K562 (cell line): ENCODE measurements around the gene ANTKMT. TPM values are rescaled to one million over a fixed set of nuclear protein-coding genes. Genes with fewer than 3 reads are reported as not detected.

Source experiments
- ARID3B ChIP-seq: fragments of 250-450 bp; sonication (Bioruptor Pico); IDR thresholded peaks from 2 replicates; pipeline ENCODE4 v1.4.0; 2020; ENCODE audit warnings: borderline replicate concordance
- HDAC1 ChIP-seq, 2 experiments: fragments of 450-650 bp; IDR thresholded peaks; 2 replicates each; pipeline ENCODE4 v1.6.1; 2016 to 2017; ENCODE audit warnings: inconsistent platforms in 1 of 2, mild to moderate bottlenecking in 1 of 2, moderate library complexity in 1 of 2
- MIER1 ChIP-seq: fragments of 450-650 bp; IDR thresholded peaks from 2 replicates; pipeline ENCODE4 v1.6.1; 2016; ENCODE audit warnings: antibody characterized with exemption, mild to moderate bottlenecking, low read depth
- ZBTB26 ChIP-seq: fragments of 450-650 bp; formaldehyde crosslinking; IDR thresholded peaks from 2 replicates; pipeline ENCODE4 v1.4.0; 2022; ENCODE audit warnings: missing genetic modification characterization
- ZNF696 ChIP-seq: fragments of 250-450 bp; sonication (Bioruptor Pico); conservative IDR thresholded peaks from 2 replicates; pipeline ENCODE4 v1.4.0; 2020; ENCODE audit warnings: mild to moderate bottlenecking, moderate library complexity
- polyA plus RNA-seq, 8 experiments: library from polyadenylated mRNA; depleted of rRNA in 4 of 8; stranded (reverse) in 5 of 8; unstranded in 3 of 8; fragments of >200 nt; fragmentation: Nextera tagmentation in 2 of 8; fragmentation: Illumina TruSeq in 1 of 8; extraction: Ambion mirVana in 2 of 8; extraction: Trizol in 1 of 8; gene quantifications; 2 replicates each; pipeline versions ENCODE4 v1.2.1 to v1.2.3, GENCODE V29; 2011 to 2014; ENCODE audit warnings: inconsistent platforms in 1 of 8, missing spikeins in 1 of 8
- total RNA-seq, 7 experiments: library from RNA; depleted of rRNA in 6 of 7; stranded (reverse); fragments of >200 nt in 6 of 7; fragmentation: Illumina TruSeq in 2 of 7; extraction: Trizol in 2 of 7; gene quantifications; 2 replicates each; pipeline versions ENCODE4 v1.2.1 to v1.2.3, GENCODE V29; 2011 to 2021; ENCODE audit warnings: low replicate concordance in 1 of 7

The ANTKMT gene
- total and polyA plus RNA-seq, 9 of the 15 experiments (the other 6 are each of a cell fraction or from before 2014, with no cell fraction given): 0.58 to 217 (median 19.1) TPM

- TF ChIP-seq ZBTB26 (no peak), ARID3B (CRISPR knock-in tag) (no peak), HDAC1 (IDR thresholded peaks at IDR 0.05) (no peak), ZNF696 (CRISPR knock-in tag) (no peak), MIER1 (0 out of 2 replicates have a peak, but pooled peaks have one; percentile 29)
Observed at GRCh38 chr16:704552-705380, 16.2 kb upstream of the ANTKMT start (continued).
